Measurements from ENCODE around the gene CYP27A1. TPM values are rescaled to one million over a fixed set of nuclear protein-coding genes. Genes with fewer than 3 reads are reported as not detected.
A peak's percentile ranks its signal among the peaks of the same experiment; 100 is the strongest.
"Not testable (repeated sequence)": the region's sequence is repeated elsewhere in the genome, so short reads cannot be mapped to it uniquely, and the experiment has no call there.

The CYP27A1 gene
- total RNA-seq, 1 donor from 2014 or later, result 4.9 TPM

DNA sequence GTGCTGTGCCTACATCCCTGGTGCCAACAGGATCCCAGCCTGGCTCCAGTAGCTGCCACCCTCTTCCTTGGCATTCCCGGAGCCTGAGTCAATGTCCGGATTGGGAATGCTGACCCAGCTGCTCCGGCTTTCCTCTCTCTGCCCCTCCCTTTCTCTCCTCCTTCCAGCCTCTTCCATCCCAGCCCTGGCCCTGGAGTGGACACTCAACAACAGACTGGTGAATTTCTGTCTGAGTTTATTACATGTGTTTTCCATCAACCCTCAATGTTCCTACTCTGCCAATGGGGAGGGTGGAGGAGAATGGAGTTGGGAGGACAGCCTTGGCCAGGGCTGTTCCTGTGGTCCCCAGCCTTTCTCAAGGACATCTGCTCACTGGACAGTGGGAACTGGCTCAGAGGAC lies 50.6 kb downstream of the CYP27A1 start:
- no peak for ATAC-seq

DNA sequence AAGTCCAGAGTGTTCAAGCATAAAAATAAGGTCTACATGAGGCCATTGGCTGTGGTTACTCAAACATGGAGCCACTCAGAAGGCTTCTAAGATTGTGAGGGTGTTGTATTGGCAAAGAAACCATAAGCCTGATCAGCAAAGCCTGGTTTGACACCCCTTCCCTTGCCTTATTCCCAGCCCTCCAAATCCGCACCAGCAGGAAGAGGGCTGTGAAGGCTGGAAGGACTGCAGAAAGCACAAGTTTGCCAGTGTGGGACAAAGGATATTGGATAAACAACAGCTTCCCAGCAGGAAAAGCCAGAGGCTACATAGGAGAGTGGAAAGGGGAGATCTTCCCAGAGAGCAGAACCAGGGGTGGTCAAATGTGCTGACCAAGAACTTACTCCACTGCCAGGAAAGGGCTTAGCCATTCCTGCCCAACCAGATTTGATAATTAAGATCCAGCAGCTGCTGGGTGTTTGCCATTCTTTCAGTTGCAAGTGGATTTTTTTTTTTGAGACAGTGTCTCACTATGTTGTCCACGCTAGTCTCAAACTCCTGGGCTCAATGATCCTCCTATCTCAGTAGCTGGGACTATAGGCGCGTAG lies 51.2 kb downstream of the CYP27A1 start:
- ATAC-seq, result no peak

DNA sequence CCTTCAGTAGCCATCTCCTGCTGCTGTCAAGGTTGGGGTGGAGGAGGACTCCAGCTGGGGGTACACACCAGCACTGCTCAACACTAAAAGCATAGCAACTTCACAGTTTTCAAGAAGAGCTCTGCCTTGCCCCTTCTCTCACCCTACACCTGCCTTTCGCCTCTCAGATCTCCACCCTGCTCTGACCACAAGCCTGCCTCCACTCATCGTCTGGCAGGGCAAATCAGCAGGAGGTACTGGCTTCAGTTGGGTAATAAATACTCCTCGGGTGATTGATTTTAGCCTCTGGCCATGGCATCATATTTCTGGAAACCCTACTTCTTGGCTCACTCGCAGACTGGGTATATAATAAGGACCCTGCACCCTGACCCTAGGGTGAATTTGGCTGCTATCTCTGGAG lies 52.7 kb downstream of the CYP27A1 start:
- ATAC-seq, result no peak

DNA sequence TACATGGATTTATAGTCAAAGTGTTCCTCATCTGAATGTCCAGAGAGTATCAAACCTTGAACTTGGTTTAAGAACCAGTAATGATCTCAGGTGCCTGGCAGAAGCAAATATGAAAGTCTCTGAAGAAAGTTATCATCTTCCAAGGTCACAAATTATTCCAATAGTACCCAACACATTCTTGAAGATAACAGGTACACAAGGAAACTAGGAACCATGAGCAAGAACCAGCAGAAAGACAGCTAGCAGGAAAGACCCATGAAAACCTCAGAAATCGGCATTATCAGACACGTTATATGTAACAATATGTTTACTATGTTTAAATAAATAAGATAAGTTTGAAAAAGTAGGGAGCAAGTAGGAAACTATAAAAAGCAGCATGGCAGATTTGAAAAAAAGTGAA lies 55.5 kb downstream of the CYP27A1 start:
- ATAC-seq, result no peak

DNA sequence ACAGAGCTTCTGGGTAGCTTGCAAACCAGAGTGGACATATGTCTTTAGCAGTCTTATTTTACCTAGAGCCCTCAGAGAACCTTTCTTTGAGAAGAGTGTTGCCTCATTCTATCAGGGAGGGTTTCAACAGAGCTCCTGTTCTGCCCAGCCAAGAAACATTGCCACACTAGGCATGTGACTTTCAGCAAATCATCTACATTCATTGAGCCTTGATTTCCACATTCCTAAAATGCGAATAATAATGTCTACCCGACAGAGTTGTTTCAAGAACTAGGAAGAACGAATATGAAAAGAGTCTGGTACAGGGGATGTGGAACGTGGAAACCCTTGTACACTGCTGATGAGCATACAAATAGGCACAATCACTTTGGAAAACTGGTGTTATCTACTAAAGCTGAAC lies 57.5 kb downstream of the CYP27A1 start:
- ATAC-seq, result no peak

DNA sequence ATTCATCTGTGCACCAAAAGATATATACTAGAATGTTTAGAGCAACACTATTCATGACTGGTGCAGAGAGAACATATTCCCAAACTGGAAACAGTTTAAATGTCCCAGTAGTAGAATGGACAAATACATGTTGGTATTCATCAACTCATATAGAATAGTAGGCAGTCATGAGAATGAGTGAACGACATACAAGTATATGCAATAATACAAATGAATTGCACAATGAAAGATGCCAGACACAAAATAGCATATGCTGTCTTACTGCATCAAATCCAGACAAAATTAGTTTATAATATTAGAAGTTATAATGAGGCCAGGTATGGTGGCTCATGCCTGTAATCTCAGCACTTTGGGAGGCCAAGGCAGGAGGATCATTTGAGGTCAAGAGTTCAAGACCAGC lies 57.9 kb downstream of the CYP27A1 start:
- ATAC-seq, result no peak

DNA sequence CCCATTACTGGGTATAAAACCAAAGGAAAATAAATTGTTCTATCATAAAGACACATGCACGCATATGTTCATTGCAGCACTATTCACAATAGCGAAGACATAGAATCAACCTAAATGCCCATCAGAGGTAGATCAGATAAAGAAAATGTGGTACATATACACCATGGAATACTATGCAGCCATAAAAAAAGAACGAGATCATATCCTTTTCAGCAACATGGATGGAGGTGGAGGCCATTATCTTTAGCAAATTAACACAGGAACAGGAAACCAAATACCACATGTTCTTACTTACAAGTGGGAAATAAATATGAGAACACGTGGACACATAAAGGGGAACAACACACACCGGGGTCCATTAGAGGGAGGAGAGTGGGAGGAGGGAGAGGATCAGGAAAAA lies 62.4 kb downstream of the CYP27A1 start:
- ATAC-seq, result not testable (repeated sequence)

DNA sequence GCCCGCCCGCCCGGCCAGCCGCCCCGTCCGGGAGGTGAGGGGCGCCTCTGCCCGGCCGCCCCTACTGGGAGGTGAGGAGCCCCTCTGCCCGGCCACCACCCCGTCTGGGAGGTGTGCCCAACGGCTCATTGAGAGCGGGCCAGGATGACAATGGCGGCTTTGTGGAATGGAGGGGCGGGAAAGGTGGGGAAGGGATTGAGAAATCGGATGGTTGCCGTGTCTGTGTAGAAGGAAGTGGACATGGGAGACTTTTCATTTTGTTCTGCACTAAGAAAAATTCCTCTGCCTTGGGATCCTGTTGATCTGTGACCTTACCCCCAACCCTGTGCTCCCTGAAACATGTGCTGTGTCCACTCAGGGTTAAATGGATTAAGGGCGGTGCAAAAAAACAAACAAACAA lies 65.0 kb downstream of the CYP27A1 start:
- not testable (repeated sequence) for ATAC-seq

DNA sequence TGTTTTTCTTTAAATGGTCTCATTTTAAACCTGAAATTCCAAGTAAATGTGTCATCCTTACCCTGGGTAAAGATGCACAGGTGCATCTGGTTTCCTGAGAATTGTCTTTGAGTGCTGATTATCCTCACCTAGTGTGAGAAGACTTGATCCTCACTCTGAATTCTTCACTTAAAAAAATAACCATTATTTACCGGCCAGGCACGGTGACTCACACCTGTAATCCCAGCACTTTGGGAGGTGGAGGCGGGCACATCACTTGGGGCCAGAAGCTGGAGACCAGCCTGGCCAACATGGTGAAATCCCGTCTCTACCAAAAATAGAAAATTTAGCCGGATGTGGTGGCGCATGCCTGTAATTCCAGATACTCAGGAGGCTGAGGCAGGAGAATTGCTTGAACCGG lies 67.8 kb downstream of the CYP27A1 start:
- ATAC-seq, result no peak

DNA sequence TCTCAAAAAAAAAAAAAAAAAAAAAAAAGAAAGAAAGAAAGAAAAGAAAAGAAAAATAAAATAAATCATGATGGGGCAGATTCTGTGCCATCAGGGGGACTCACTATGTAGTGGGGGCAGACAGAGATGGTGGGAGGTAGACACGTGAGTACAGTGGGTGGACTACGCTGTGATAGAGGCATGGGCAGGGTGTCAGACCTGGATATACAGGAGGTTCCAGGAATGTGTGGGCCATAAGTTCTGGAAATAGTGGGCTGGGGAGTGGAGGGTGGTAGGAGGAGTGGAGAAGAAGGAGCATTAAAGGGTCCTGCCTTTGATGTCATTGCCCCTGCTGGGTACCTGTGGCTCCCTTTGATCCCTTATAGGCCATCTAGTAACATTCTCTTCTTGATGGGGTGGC lies 68.8 kb downstream of the CYP27A1 start:
- no peak for ATAC-seq

DNA sequence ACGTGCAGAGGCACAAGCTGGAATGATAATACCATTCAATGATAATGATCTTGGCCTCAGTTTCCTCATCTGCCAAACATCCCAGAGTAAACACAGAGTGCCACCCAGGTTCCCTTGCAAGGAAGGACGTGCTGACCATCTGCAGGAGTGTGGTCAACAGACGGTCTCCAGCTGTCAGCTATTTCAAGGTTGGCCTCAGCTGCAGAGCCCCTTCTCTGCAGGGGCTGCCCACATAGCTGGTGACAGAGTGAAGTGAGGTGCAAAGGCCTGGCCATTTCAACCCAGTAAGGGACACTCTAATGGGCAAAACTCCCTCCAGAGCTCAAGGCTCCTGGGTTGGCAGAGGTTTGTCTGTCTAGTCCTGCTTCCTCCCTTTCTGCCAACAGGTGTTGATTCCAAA lies 69.3 kb downstream of the CYP27A1 start:
- ATAC-seq, result no peak

DNA sequence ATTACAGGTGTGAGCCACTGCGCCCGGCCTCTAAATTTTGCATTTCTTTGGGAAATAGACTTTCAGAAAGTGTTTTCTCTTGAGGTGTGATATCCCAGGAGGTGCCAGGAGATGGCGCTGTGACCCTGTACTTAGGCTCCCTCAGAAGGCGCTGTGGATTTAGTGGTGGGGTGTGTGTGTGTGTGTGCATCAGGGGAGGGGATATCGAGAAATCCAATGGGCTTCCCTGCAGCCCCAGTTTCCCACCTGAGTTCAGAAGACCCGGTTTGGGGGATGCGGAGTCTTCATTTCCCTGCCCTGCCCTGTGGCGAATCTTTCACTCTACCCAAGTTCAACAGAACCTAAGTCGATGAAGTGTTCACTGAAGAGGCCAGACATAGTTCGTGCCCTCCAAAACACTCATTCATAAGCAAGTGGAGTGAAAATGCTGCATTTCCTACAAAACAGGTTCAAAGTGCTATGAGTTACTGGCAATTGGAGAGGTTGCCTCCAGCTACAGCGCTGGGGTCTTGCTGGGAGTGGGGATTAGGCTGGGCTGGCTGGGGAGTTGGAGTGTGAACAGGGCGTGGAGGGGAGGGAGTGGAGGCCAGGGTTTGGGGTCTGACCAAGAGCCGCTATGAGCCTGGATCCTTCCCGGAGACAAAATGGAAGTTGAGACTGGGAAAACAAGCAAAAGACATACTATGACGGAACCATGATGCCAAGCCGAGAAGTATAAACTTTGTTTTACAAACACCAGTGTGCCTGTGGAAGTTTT lies 71.1 kb downstream of the CYP27A1 start:
- ATAC-seq, result peak; percentile 66

DNA sequence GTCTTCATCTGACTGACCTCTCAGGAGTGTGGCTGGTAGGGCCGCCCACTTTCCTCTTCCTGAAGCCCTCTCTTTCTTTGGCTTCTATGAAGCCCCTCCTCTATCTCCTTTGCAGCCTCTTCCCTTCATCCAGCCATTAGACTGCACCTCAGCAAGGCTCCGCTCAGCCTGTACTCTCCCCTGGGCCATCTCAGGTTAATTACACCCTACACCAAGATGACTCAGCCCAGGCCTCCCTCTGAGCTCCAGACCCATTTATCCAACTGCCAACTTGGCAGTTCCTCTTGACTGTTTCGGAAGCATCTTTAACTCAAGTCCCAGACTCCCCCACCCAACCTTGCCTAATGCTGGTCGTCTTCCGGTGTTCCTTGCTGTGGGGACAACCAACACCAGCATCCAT lies 71.8 kb downstream of the CYP27A1 start:
- peak; percentile 50 for ATAC-seq

DNA sequence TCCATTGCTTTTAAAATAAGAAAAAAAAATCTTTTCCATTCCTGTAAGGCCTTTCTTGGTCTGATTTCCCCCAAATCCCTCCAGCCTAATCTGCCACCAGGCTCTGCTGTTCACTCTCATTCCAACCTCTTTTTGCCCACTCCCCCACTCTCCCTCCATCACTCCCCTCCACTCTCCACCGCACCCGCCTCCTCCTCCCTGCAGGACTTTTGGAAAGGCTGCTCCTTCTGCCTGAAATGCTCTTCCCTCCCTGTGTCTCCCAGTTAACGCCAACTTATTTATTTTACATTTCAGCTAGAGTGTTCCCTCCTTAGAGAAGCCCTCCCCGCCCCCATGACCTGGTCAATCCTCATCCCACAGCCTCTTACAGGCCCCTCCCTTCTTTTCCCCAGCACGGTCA lies 72.9 kb downstream of the CYP27A1 start:
- ATAC-seq, result no peak

DNA sequence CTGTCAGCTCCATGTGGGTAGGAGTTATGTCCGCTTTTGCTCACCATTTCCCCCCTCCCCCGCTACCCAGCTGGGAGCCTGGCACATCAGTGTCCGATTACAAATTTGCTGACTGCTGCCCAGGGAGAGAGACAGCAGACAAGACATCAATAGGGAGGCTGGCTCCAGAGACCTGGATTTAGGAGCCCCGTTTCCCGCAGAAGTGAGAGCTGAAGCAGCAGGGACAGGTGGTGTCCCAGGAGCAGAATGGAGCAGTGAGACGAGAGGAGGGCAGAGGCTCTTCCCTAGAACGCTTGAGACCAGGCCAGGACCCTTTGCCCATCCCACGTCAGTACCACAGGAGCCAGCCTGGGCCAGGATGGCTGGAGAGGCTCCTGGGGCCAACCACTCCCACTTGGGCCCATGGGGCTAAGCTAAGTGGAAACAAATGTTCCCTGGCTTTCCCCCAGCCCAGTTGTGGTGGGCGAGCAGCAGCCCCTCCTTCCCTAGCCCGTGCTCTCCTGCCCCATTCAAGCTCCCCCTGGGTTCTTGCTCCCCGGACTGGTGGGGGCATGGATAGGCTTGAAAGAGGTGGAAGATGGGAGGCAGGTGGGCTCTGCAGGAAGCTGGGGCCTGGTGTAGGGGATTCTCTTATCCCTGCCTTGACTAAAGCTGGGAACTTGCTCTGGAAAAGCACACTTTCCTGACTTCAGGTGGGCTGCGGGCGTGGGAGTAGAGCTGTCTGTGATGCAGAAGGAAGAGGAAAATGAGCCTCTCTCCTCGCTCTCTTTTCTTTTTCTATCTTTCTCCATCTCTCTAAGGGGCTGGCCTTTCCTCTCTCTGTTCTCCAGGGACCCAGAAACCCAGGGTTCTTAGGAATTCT lies 73.6 kb downstream of the CYP27A1 start:
- ATAC-seq, result no peak

DNA sequence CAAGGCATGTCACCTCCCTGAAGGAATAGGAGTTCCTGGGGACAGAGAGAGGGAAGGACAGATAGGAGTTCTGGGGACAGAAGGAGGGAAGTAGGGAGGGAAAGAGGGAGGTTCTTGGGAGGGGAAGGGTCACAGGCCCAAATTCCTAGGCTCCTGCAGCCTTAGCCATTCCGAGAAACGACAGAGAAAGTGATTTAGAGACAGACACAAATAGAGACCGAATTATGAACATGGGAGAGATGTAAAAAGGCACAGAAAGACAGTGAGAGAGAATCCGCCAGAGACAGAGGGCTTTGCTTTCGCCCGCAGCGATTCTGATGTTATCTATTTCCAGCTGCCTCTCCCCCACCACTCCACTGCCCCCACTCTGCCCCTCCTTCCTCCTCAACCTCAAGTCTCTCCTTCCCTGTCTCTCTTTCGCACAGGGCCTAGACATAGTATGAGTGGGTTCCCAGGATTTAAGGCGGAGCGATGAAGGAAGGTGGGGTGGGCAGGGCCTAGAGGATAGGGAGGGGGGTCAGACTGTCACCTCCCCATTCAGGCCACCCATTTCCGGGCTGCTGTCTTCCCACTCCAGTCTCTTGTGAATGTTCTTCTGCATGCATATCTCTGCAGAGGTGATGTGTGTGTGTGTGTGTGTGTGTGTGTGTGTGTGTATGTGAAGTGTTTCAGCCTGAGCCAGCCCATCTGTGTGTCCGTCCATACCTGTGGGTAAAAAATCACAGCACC lies 74.4 kb downstream of the CYP27A1 start:
- no peak for ATAC-seq

DNA sequence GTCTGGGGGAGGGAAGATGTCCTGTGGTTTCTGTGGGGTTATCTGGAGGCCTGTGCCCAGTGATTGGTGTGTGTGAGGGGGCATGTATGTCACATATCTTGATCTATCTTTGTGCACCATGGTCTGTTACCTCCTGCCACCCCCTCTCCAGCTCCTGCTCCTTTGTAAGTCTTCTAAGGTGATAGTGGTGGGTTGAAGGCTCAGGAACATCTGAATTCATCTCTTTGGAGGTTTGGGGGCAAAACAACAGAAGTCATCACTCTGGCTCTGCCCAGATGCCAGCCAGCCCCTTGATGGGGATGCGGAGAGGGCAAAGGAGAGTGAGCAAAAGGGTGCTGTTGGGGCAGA lies 74.9 kb downstream of the CYP27A1 start:
- ATAC-seq, result no peak

DNA sequence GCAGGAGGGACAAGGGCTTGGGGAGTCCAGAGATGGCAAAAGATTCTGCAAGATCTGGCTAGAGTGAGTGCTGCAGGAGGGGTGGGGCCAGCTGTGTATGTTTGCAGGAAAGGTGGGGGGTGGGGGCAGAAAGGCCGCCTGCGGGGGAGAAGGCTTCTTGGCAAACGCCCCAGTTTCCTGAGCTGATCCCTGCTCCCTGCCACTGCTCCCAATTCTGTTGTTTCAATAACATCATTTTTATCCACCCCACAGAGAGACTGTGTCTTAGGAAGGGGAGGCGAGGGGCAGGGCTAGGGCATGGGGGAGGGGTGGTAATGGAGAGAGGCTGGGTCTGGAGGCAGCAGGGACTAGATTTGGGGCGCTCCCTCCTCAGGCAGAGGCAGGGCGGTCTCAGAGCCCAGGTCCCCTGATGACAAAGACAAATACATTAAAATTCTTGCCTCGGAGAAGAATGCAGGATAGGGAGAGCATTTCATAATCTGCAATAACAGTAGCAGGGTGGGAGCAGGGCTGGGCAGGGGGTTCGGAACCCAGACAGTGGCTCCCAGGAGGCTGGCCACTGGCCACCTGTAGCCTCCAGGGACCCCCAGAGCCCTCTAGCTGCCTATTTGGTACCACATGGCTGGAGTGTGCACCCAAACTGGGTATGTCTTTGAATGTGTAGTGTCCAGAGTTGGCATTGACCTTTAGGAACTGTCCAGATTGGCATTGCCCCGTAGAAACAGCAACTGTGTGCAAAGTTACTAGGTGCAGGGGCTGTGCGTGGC lies 75.6 kb downstream of the CYP27A1 start:
- no peak for ATAC-seq

DNA sequence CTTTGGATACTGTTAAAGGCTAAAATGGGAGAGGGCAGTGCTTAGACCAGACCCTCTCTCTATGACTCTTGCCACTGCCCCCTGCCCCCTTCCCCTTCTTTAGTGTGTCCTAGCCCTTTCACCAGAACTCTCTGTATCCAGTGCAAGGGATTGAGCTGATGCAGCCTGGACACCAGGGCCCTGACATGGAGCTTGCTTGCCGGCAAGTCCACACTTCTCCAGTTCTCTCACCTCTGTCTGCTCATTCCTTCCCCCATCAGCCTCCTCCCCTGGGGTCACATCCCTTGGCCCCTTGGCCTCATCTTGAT lies 76.1 kb downstream of the CYP27A1 start:
- no peak for ATAC-seq

DNA sequence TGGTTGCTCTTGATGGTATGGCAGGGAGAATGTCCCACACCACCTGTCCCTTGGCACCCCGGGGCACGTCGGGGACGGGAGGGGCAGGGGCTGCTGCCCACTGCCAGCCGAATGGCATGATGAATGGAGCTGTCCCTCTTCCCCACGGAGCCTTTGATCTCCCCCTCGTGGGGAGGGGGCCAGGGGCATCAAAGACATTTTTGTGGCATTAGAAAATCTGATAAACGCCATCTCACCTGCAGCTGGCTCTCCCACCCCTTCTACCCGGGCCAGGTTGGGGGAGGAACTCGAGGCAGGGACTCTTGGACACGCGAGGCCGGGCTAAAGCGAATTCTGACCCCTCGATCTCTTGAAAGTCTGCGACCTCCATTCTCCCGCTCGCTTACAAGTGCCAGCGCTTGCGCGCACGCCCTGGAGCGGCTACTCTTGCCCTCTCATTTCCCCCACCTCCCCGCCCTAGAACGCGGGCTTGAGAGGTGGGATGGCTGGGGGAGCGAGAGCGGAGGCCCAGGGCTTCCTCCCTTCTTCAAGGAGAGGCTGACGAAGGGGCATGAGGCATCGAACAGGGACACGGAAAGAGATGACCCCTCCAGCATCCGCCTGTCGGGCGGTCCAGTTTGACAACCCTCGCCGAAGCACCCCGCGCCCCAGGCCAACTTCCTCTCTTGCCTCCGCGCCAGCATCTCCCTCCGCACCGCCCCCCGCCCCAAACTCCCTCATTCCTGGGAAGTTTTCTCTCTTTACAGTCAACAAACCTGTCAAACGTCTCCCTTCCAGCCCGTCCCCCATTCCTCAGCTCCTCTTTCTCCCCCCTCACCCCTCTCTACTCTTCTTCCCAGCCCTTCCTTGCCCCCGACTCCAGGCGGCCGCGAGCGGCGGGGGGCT lies 77.0 kb downstream of the CYP27A1 start:
- ATAC-seq, result no peak

DNA sequence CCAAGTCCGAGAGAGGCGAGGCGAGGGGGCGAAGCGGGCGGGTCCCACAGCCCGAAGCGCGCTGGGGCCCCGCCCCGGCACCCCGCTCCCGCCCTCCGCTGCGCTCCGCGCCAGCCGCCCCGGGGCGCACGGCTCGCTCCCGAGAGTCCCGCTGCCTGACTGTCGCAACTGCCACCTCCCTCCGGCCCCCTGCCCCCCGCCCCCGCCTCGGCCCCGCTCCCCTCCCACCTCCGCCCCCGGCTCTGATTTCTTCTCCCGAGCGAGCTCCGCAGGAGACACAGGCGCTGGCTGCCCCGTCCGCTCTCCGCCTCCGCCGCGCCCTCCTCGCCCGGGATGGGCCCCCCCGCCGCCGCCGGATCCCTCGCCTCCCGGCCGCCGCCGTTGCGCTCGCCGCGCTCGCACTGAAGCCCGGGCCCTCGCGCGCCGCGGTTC lies 77.6 kb downstream of the CYP27A1 start, which contains the start of gene WNT6:
WNT6 (plus strand) TSS at position 250 of the 432 bp plus-strand sequence. CDS start 233 bp downstream, outside the sequence.
- ATAC-seq, result peak; percentile 18
